K562 (cell line): ENCODE data around the gene SLC30A3. TPM values are rescaled to one million over a fixed set of nuclear protein-coding genes. Genes with fewer than 3 reads are reported as not detected.

Source experiments
- ATAC-seq: fragments of 200-7000 bp; cut with Tn5 transposase; 3 replicates; pipeline ENCODE4 v1.9.1; 2020; ENCODE audit warnings: moderate library complexity
- BruUV-seq: library from RNA; stranded (reverse); fragments of 400-500 nt; replicated peaks from 2 replicates; lab custom pipeline; 2021; lab: Mats Ljungman, UMichigan
- CTCF ChIA-PET: fragments of 300-600 bp; formaldehyde crosslinking; extraction: SDS; loops from one replicate; lab custom pipeline; 2021; ENCODE audit warnings: low intra/inter-chr PET ratio; lab: Yijun Ruan, JAX
- POLR2A ChIA-PET: fragments of 300-600, 350-650 bp; sonication (Branson Sonifier 250); formaldehyde crosslinking; extraction: SDS; loops from one replicate; lab custom pipeline; 2021; ENCODE audit warnings: antibody characterized with exemption, inconsistent platforms; lab: Yijun Ruan, JAX
- DNase-seq, 4 experiments: peaks; one replicate each; pipeline versions ENCODE4 v3.0.0 to v3.0.0-alpha.2; 2011 to 2018; ENCODE audit warnings: low spot score in 3 of 4, mixed read lengths in 3 of 4; ENCODE audit errors: extremely low read depth in 1 of 4
- FAIRE-seq: peaks from 2 replicates; lab custom pipeline; 2011; peaks lifted over from hg19 to GRCh38; lab: Jason Lieb, UNC
- H2AFZ ChIP-seq: 2 replicates; pipeline ENCODE4 v1.6.0; 2011; ENCODE audit warnings: low read depth, low read length, control low read depth, inconsistent platforms
- H3K27ac ChIP-seq: fragments of 200-600 bp; 3 replicates; pipeline ENCODE4 v1.8.0; 2011; ENCODE audit warnings: low read depth, mild to moderate bottlenecking, control low read depth, inconsistent platforms, low read length, moderate library complexity, mixed read lengths; ENCODE audit errors: extremely low read depth
- H3K27me3 ChIP-seq, 2 experiments: fragments of 300-600 bp in 1 of 2; 2 replicates in 1 of 2; 3 replicates in 1 of 2; pipeline versions ENCODE4 v1.6.0 to v1.8.0; 2011; ENCODE audit warnings: inconsistent platforms in 2 of 2, low read length in 2 of 2, mild to moderate bottlenecking in 1 of 2, mixed read lengths in 1 of 2, moderate library complexity in 1 of 2; ENCODE audit not compliant: control insufficient read depth in 2 of 2, insufficient read depth in 2 of 2
- H3K36me3 ChIP-seq: fragments of 300-600 bp; 3 replicates; pipeline ENCODE4 v1.8.0; 2011; ENCODE audit warnings: mild to moderate bottlenecking, low read length, inconsistent platforms; ENCODE audit not compliant: control insufficient read depth, insufficient read depth
- H3K4me1 ChIP-seq, 2 experiments: fragments of 200-600 bp in 1 of 2; replicated peaks in 1 of 2; 2 replicates in 1 of 2; 3 replicates in 1 of 2; pipeline versions ENCODE4 v1.5.1 to v1.8.0; 2011; ENCODE audit warnings: inconsistent platforms in 2 of 2, low read length in 2 of 2, mild to moderate bottlenecking in 1 of 2, mixed read lengths in 1 of 2, moderate library complexity in 1 of 2; ENCODE audit not compliant: control insufficient read depth in 2 of 2, insufficient read depth in 2 of 2
- H3K4me2 ChIP-seq: 2 replicates; pipeline ENCODE4 v1.6.1; 2011; ENCODE audit warnings: low read length, control low read depth, inconsistent platforms, mixed read lengths; ENCODE audit not compliant: insufficient read depth
- H3K4me3 ChIP-seq: fragments of 200-600 bp; sonication (generic), shearing (Covaris generic); 2 replicates; pipeline ENCODE4 v1.5.1; 2016; ENCODE audit warnings: control low read depth, inconsistent platforms
- H3K79me2 ChIP-seq: fragments of 200-600 bp; 3 replicates; pipeline ENCODE4 v1.8.0; 2011; ENCODE audit warnings: low read length, inconsistent platforms; ENCODE audit not compliant: control insufficient read depth, insufficient read depth
- H3K9ac ChIP-seq, 2 experiments: 2 replicates each; pipeline versions ENCODE4 v1.6.0 to v1.6.1; 2011; ENCODE audit warnings: low read depth in 2 of 2, low read length in 2 of 2, control low read depth in 1 of 2, inconsistent platforms in 1 of 2, mild to moderate bottlenecking in 1 of 2, mixed read lengths in 1 of 2; ENCODE audit not compliant: insufficient read depth in 1 of 2
- H3K9me1 ChIP-seq: one replicate; pipeline ENCODE4 v1.6.0; 2011; ENCODE audit warnings: inconsistent platforms, mild to moderate bottlenecking, low read length, moderate library complexity; ENCODE audit not compliant: control insufficient read depth, insufficient read depth
- H3K9me3 ChIP-seq: replicated peaks from 2 replicates; pipeline ENCODE4 v1.5.1; 2011; ENCODE audit warnings: low read depth, low read length, inconsistent platforms; ENCODE audit not compliant: control insufficient read depth, insufficient read depth
- H4K20me1 ChIP-seq: replicated peaks from 2 replicates; pipeline ENCODE4 v1.6.1; 2011; ENCODE audit warnings: low read length, inconsistent platforms, mixed read lengths; ENCODE audit not compliant: control insufficient read depth, insufficient read depth
- HMG20B ChIP-seq: fragments of 250-450 bp; sonication (Bioruptor Pico); IDR thresholded peaks from 2 replicates; pipeline ENCODE4 v1.5.0; 2021; ENCODE audit warnings: mild to moderate bottlenecking
- MYC ChIP-seq, 2 experiments: fragments of 250-450 bp in 1 of 2; sonication (Bioruptor Pico) in 1 of 2; IDR thresholded peaks; 2 replicates each; pipeline versions ENCODE4 v1.5.1 to v1.6.1; 2012 to 2021; ENCODE audit warnings: low read depth in 2 of 2, borderline replicate concordance in 1 of 2, improper control_type of control experiment in 1 of 2, low read length in 1 of 2, mild to moderate bottlenecking in 1 of 2, moderate library complexity in 1 of 2
- POLR2G ChIP-seq: fragments of 200-400 bp; formaldehyde crosslinking; IDR thresholded peaks from 2 replicates; pipeline ENCODE4 v1.6.1; 2017; ENCODE audit warnings: low read depth, mild to moderate bottlenecking, antibody characterized with exemption, low read length, moderate library complexity
- WGBS: fragments of 100-300 bp; shearing (Covaris generic); methylation state at CpG from one replicate; pipeline ENCODE4 v1.1.6; 2016; ENCODE audit warnings: low coverage, mixed read lengths; ENCODE audit not compliant: insufficient coverage; ENCODE audit errors: missing lambda C conversion rate; 5-methylcytosine and 5-hydroxymethylcytosine counted together
- in situ Hi-C: fragments of 300-500 bp; cut with MboI; formaldehyde crosslinking; loops from 4 replicates; pipeline ENCODE4 v1.15.0; 2018; ENCODE audit warnings: inconsistent platforms, mixed read lengths
- intact Hi-C: fragments of 100-400 bp; cut with micrococcal nuclease; formaldehyde crosslinking; loops from 2 replicates; pipeline ENCODE4 v1.14.2; 2022
- polyA plus RNA-seq, 8 experiments: library from polyadenylated mRNA; depleted of rRNA in 4 of 8; stranded (reverse) in 5 of 8; unstranded in 3 of 8; fragments of >200 nt; fragmentation: Nextera tagmentation in 2 of 8; fragmentation: Illumina TruSeq in 1 of 8; extraction: Ambion mirVana in 2 of 8; extraction: Trizol in 1 of 8; gene quantifications; 2 replicates each; pipeline versions ENCODE4 v1.2.1 to v1.2.3, GENCODE V29; 2011 to 2014; ENCODE audit warnings: inconsistent platforms in 1 of 8, missing spikeins in 1 of 8
- total RNA-seq, 7 experiments: library from RNA; depleted of rRNA in 6 of 7; stranded (reverse); fragments of >200 nt in 6 of 7; fragmentation: Illumina TruSeq in 2 of 7; extraction: Trizol in 2 of 7; gene quantifications; 2 replicates each; pipeline versions ENCODE4 v1.2.1 to v1.2.3, GENCODE V29; 2011 to 2021; ENCODE audit warnings: low replicate concordance in 1 of 7
- TF ChIP-seq, protein P1 (sequence below): fragments of 450-650 bp; IDR thresholded peaks from 2 replicates; pipeline ENCODE4 v1.6.1; 2016; ENCODE audit warnings: antibody characterized with exemption
- TF ChIP-seq, protein P2 (sequence below): sonication (generic); formaldehyde crosslinking; IDR thresholded peaks from 2 replicates; pipeline ENCODE4 v1.8.0; 2022; ENCODE audit warnings: missing genetic modification reagents, mild to moderate bottlenecking, borderline replicate concordance

Gene SLC30A3
- total and polyA plus RNA-seq, 9 of the 15 experiments (the other 6 are each of a cell fraction or from before 2014, with no cell fraction given): 0.03 to 2.7 (median 0.89) TPM; not detected in 1

DNA sequence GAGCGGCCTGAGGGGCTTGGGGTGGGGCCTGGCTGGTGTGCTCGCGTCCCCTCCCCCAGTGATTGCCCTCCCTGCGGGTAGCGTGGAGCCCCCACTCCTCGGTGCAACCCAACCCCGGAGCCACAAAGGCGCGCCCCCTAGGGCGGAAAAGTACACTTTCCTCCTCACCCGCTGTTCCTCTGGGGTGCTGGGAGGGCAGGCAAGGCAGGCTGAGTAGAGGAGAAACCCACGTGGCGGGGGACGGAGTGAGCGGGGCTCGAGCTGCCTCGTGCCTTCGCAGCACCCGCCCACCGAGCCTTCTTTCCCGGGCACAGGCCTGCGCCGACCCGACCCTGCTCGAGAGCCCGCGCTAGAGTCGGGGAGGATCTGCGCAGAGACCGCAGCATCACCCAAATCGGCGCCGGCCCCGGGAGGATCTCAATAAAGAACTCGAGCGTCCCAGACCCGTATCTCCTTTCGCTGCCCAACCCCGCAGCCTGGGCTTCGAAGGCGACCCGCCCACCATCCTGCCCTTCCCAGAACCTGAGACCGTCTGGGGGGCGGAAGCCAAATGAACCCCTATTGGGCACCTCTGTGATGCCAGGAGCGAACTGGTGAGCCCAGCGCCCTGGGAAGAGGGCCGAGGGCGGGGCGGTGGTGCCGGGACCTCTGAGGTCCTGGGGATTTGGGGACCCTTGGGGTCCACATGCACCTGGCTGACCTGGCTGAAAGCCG lies 43.9 kb upstream of the SLC30A3 start:
- Histone ChIP-seq H3K9ac (no peak overlapping the region), H3K36me3 (peaks cover 20% of the 10 kb centered on the region; the same call in 2 of the 3 replicates), H3K27me3 (no peaks in the 10 kb centered on the region), H2AFZ (no peak overlapping the region), H3K4me1 (peaks cover 0 to 8% of the 10 kb centered on the region in 2 experiments; a peak in 2 of 5 replicates), H3K4me2 (no peak overlapping the region), H3K4me3 (no peak overlapping the region), H3K27ac (no peak overlapping the region), H3K79me2 (no peaks in the 10 kb centered on the region), H4K20me1 (no peaks in the 10 kb centered on the region), H3K9me3 (no peaks in the 10 kb centered on the region), H3K9me1 (no peaks in the 10 kb centered on the region)
- no TSS peak for BruUV-seq
- ChIA-PET CTCF (no interaction called here), POLR2A (interaction anchor here (1.0 kb wide), 1 partner anchor 179 kb away, joined by 3 read pairs; no protein-coding TSS in a partner anchor)
- in situ Hi-C loops (no loop called here), intact Hi-C loops (no loop called here)
- ATAC-seq (no peak), FAIRE-seq (no peak), DNase-seq (no peak)
- TF ChIP-seq POLR2G (peak; percentile 36; the same call in 1 of the 2 replicates), MYC (IDR thresholded peaks at IDR 0.05; ENCODE audit: low read depth, low read length) (no peak), MYC (CRISPR knock-in tag; IDR thresholded peaks at IDR 0.05; ENCODE audit: borderline replicate concordance, low read depth) (no peak), HMG20B (no peak)
- TF ChIP-seq, protein P1, sequence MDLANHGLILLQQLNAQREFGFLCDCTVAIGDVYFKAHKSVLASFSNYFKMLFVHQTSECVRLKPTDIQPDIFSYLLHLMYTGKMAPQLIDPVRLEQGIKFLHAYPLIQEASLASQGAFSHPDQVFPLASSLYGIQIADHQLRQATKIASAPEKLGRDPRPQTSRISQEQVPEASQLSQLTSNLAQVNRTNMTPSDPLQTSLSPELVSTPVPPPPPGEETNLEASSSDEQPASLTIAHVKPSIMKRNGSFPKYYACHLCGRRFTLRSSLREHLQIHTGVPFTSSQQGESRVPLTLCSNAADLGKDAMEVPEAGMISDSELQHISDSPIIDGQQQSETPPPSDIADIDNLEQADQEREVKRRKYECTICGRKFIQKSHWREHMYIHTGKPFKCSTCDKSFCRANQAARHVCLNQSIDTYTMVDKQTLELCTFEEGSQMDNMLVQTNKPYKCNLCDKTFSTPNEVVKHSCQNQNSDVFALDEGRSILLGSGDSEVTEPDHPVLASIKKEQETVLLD: no peak
- TF ChIP-seq, protein P2, sequence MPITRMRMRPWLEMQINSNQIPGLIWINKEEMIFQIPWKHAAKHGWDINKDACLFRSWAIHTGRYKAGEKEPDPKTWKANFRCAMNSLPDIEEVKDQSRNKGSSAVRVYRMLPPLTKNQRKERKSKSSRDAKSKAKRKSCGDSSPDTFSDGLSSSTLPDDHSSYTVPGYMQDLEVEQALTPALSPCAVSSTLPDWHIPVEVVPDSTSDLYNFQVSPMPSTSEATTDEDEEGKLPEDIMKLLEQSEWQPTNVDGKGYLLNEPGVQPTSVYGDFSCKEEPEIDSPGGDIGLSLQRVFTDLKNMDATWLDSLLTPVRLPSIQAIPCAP (CRISPR knock-in tag): no peak
- WGBS: 93% methylated on average over 17 of the region's 51 CpGs
